ENCODE data around the gene SMARCA1.

The SMARCA1 gene

GRCh38 chrX:129524250-129524850 is 1.1 kb upstream of the SMARCA1 start:
- no peak overlapping the region for H3K4me3 ChIP-seq (ENCODE audit: low read length)
- no peaks in the 10 kb centered on the region for H3K9me2 ChIP-seq (replicated peaks; ENCODE audit: insufficient read depth, low read length)
- no peaks in the 10 kb centered on the region for H3K36me3 ChIP-seq (replicated peaks; ENCODE audit: insufficient read depth, low read length)
- H3F3A ChIP-seq (ENCODE audit: insufficient read depth, low read length): no peaks in the 10 kb centered on the region
- TF ChIP-seq EZH2phosphoT487 (IDR thresholded peaks at IDR 0.05; ENCODE audit: low read length): no peak
- TF ChIP-seq EZH2 (optimal IDR thresholded peaks at IDR 0.05; ENCODE audit: low read depth, low read length): no peak
- TF ChIP-seq CTCF (IDR thresholded peaks at IDR 0.05; ENCODE audit: low read length): no peak
- no peak overlapping the region for H2AFZ ChIP-seq (ENCODE audit: low read length)
- H3K9me3 ChIP-seq (replicated peaks; ENCODE audit: insufficient read depth, low read length): no peaks in the 10 kb centered on the region
- no peaks in the 10 kb centered on the region for H3K27me3 ChIP-seq (replicated peaks; ENCODE audit: insufficient read depth, low read length)
- no peaks in the 10 kb centered on the region for H3K79me2 ChIP-seq (ENCODE audit: low read length)
- no peak overlapping the region for H3K27ac ChIP-seq (ENCODE audit: low read length)
- no peak overlapping the region for H3K9ac ChIP-seq (ENCODE audit: low read length)
- H3K4me1 ChIP-seq (ENCODE audit: low read length): no peaks in the 10 kb centered on the region
- no peaks in the 10 kb centered on the region for H4K20me1 ChIP-seq (ENCODE audit: insufficient read depth, low read length)
- no peak for DNase-seq
- no peak overlapping the region for H3K4me2 ChIP-seq (ENCODE audit: low read depth, low read length)

- Histone ChIP-seq H3K4me1 (ENCODE audit: low read length) (no peaks in the 10 kb centered on the region), H3K4me2 (ENCODE audit: low read depth, low read length) (peak overlapping the region; percentile 59; the same call in 1 of the 2 replicates), H3F3A (ENCODE audit: insufficient read depth, low read length) (no peaks in the 10 kb centered on the region), H2AFZ (ENCODE audit: low read length) (peak overlapping the region; percentile 72), H3K9me3 (replicated peaks; ENCODE audit: insufficient read depth, low read length) (no peaks in the 10 kb centered on the region), H3K27ac (ENCODE audit: low read length) (no peak overlapping the region), H3K27me3 (replicated peaks; ENCODE audit: insufficient read depth, low read length) (no peaks in the 10 kb centered on the region), H4K20me1 (ENCODE audit: insufficient read depth, low read length) (no peaks in the 10 kb centered on the region), H3K4me3 (ENCODE audit: low read length) (peak overlapping the region; percentile 61), H3K9ac (ENCODE audit: low read length) (no peak overlapping the region), H3K36me3 (replicated peaks; ENCODE audit: insufficient read depth, low read length) (no peaks in the 10 kb centered on the region), H3K9me2 (replicated peaks; ENCODE audit: insufficient read depth, low read length) (no peaks in the 10 kb centered on the region), H3K79me2 (ENCODE audit: low read length) (no peaks in the 10 kb centered on the region)
- no peak for DNase-seq
- TF ChIP-seq CTCF (IDR thresholded peaks at IDR 0.05; ENCODE audit: low read length) (no peak), EZH2 (optimal IDR thresholded peaks at IDR 0.05; ENCODE audit: low read depth, low read length) (no peak), EZH2phosphoT487 (IDR thresholded peaks at IDR 0.05; ENCODE audit: low read length) (no peak)
These were observed 859 bp downstream of the SMARCA1 start for GRCh38 chrX:129522184-129523078.

GRCh38 chrX:129520151-129520550 is 3.1 kb downstream of the SMARCA1 start:
- no peak overlapping the region for H3K27ac ChIP-seq (ENCODE audit: low read length)
- no peaks in the 10 kb centered on the region for H3K9me2 ChIP-seq (replicated peaks; ENCODE audit: insufficient read depth, low read length)
- H3K9ac ChIP-seq (ENCODE audit: low read length): no peak overlapping the region
- H3K9me3 ChIP-seq (replicated peaks; ENCODE audit: insufficient read depth, low read length): no peaks in the 10 kb centered on the region
- TF ChIP-seq EZH2 (optimal IDR thresholded peaks at IDR 0.05; ENCODE audit: low read depth, low read length): no peak
- no peak for TF ChIP-seq CTCF (IDR thresholded peaks at IDR 0.05; ENCODE audit: low read length)
- TF ChIP-seq EZH2phosphoT487 (IDR thresholded peaks at IDR 0.05; ENCODE audit: low read length): no peak
- H3F3A ChIP-seq (ENCODE audit: insufficient read depth, low read length): no peaks in the 10 kb centered on the region
- DNase-seq: no peak
- no peaks in the 10 kb centered on the region for H4K20me1 ChIP-seq (ENCODE audit: insufficient read depth, low read length)
- no peaks in the 10 kb centered on the region for H3K27me3 ChIP-seq (replicated peaks; ENCODE audit: insufficient read depth, low read length)
- H3K4me1 ChIP-seq (ENCODE audit: low read length): no peaks in the 10 kb centered on the region
- no peak overlapping the region for H2AFZ ChIP-seq (ENCODE audit: low read length)
- no peak overlapping the region for H3K4me2 ChIP-seq (ENCODE audit: low read depth, low read length)
- H3K79me2 ChIP-seq (ENCODE audit: low read length): no peaks in the 10 kb centered on the region
- no peaks in the 10 kb centered on the region for H3K36me3 ChIP-seq (replicated peaks; ENCODE audit: insufficient read depth, low read length)
- no peak overlapping the region for H3K4me3 ChIP-seq (ENCODE audit: low read length)

All from MM.1S (cell line).